Endothelial cell of umbilical vein (primary cell): ENCODE results near the gene PDE3B. TPM values are rescaled to one million over a fixed set of nuclear protein-coding genes. Genes with fewer than 3 reads are reported as not detected.
"Not testable (repeated sequence)": the region's sequence is repeated elsewhere in the genome, so short reads cannot be mapped to it uniquely, and the experiment has no call there.

Source experiments
- Bru-seq: library from RNA; stranded (reverse); fragments of 400-500 nt; gene quantifications from one replicate; lab custom pipeline; 2021; lab: Mats Ljungman, UMichigan
- BruChase-seq, 2 experiments: library from RNA; stranded (reverse); fragments of 400-500 nt; gene quantifications; one replicate each; lab custom pipeline; 2021; lab: Mats Ljungman, UMichigan
- BruUV-seq: library from RNA; stranded (reverse); fragments of 400-500 nt; replicated peaks from 2 replicates; lab custom pipeline; 2021; lab: Mats Ljungman, UMichigan
- CTCF ChIA-PET: fragments of 300-600, 350-600 bp; sonication (Branson Sonifier 250); formaldehyde crosslinking; loops from one replicate; lab custom pipeline; 2021; ENCODE audit warnings: antibody characterized with exemption, inconsistent platforms; lab: Charles Lee
- POLR2A ChIA-PET: fragments of 300-600, 350-600 bp; sonication (Branson Sonifier 250); formaldehyde crosslinking; loops from one replicate; lab custom pipeline; 2021; ENCODE audit warnings: antibody characterized with exemption, inconsistent platforms; lab: Charles Lee
- DNase-seq: peaks from one replicate; pipeline ENCODE4 v3.0.0-alpha.2; 2011; ENCODE audit warnings: low read depth, low spot score
- FAIRE-seq: peaks from 2 replicates; lab custom pipeline; 2011; peaks lifted over from hg19 to GRCh38; lab: Jason Lieb, UNC
- H2AFZ ChIP-seq: 2 replicates; pipeline ENCODE4 v1.6.0; 2012; ENCODE audit warnings: low read depth, low read length, control low read depth, inconsistent platforms
- H3K27ac ChIP-seq: 2 replicates; pipeline ENCODE4 v1.5.1; 2011; ENCODE audit warnings: low read depth, mild to moderate bottlenecking, control low read depth, low read length, moderate library complexity; ENCODE audit not compliant: insufficient read depth
- H3K27me3 ChIP-seq, 2 experiments: 2 replicates each; pipeline versions ENCODE4 v1.6.0 to v1.6.1; 2011; ENCODE audit warnings: low read length in 2 of 2, mixed read lengths in 1 of 2; ENCODE audit not compliant: control insufficient read depth in 2 of 2, insufficient read depth in 2 of 2
- H3K36me3 ChIP-seq, 2 experiments: 2 replicates in 1 of 2; 3 replicates in 1 of 2; pipeline ENCODE4 v1.5.1; 2011; ENCODE audit warnings: low read length in 2 of 2, mild to moderate bottlenecking in 1 of 2, moderate library complexity in 1 of 2; ENCODE audit not compliant: control insufficient read depth in 2 of 2, insufficient read depth in 2 of 2; ENCODE audit errors: extremely low read depth in 1 of 2
- H3K4me1 ChIP-seq: 3 replicates; pipeline ENCODE4 v1.5.1; 2011; ENCODE audit warnings: mild to moderate bottlenecking, low read length; ENCODE audit not compliant: control insufficient read depth, insufficient read depth; ENCODE audit errors: extremely low read depth
- H3K4me2 ChIP-seq: 2 replicates; pipeline ENCODE4 v1.6.1; 2011; ENCODE audit warnings: low read length, control low read depth, mixed read lengths; ENCODE audit not compliant: insufficient read depth
- H3K4me3 ChIP-seq, 3 experiments: fragments of 200-600 bp in 1 of 3; sonication (generic), shearing (Covaris generic) in 1 of 3; replicated peaks in 1 of 3; 2 replicates each; pipeline ENCODE4 v1.5.1; 2011 to 2016; ENCODE audit warnings: control low read depth in 3 of 3, low read length in 3 of 3, mild to moderate bottlenecking in 2 of 3, inconsistent platforms in 1 of 3, low read depth in 1 of 3, moderate library complexity in 1 of 3; ENCODE audit not compliant: insufficient read depth in 1 of 3
- H3K79me2 ChIP-seq: 2 replicates; pipeline ENCODE4 v1.6.0; 2012; ENCODE audit warnings: low read length, inconsistent platforms; ENCODE audit not compliant: control insufficient read depth, insufficient read depth
- H3K9ac ChIP-seq: replicated peaks from 2 replicates; pipeline ENCODE3; 2011; ENCODE audit warnings: low read length, control low read depth; ENCODE audit not compliant: insufficient read depth; ENCODE audit errors: extremely low read depth
- H3K9me1 ChIP-seq: replicated peaks from 3 replicates; pipeline ENCODE4 v1.6.0; 2011; ENCODE audit warnings: mild to moderate bottlenecking, low read length; ENCODE audit not compliant: control insufficient read depth, insufficient read depth; ENCODE audit errors: extremely low read depth
- H3K9me3 ChIP-seq: replicated peaks from 2 replicates; pipeline ENCODE4 v1.5.1; 2012; ENCODE audit warnings: low read length, inconsistent platforms; ENCODE audit not compliant: control insufficient read depth, insufficient read depth
- H4K20me1 ChIP-seq: replicated peaks from 2 replicates; pipeline ENCODE3; 2011; ENCODE audit warnings: mild to moderate bottlenecking, low read length; ENCODE audit not compliant: control insufficient read depth, insufficient read depth; ENCODE audit errors: extremely low read depth
- POLR2A ChIP-seq: IDR thresholded peaks from 2 replicates; pipeline ENCODE4 v1.6.1; 2012; ENCODE audit warnings: low read depth, mild to moderate bottlenecking, control low read depth, low read length
- dilution Hi-C: fragments of 300-500 bp; cut with MboI; formaldehyde crosslinking; loops from one replicate; pipeline ENCODE4 v1.15.0; 2019; ENCODE audit warnings: low sequenced_read_pairs; ENCODE audit not compliant: extremely low pct_ligation_motif_present
- intact Hi-C: fragments of 100-400 bp; cut with micrococcal nuclease; formaldehyde crosslinking; loops from one replicate; pipeline ENCODE4 v1.10.0; 2022
- long read RNA-seq: library from polyadenylated mRNA; stranded (forward); transcript quantifications from one replicate; pipeline ENCODE4 v2.0.0, GENCODE V29; 2021
- polyA minus RNA-seq, 3 experiments: library from RNA; depleted of rRNA, polyadenylated mRNA; stranded (reverse); fragments of >200 nt; gene quantifications; 1 replicate in 1 of 3; 2 replicates in 2 of 3; pipeline ENCODE4 v1.2.3, GENCODE V29; 2011
- polyA plus RNA-seq, 4 experiments: library from polyadenylated mRNA; depleted of rRNA in 3 of 4; stranded (reverse) in 3 of 4; unstranded in 1 of 4; fragments of >200 nt; gene quantifications; 2 replicates each; pipeline versions ENCODE4 v1.2.1 to v1.2.3, GENCODE V29; 2011 to 2012; ENCODE audit warnings: missing spikeins in 1 of 4
- total RNA-seq: library from RNA; stranded (reverse); gene quantifications from 2 replicates; pipeline ENCODE4 v1.2.3, GENCODE V29; 2021

PDE3B gene
- total RNA-seq (1.7 and 1.9 TPM in 2 replicates), polyA plus RNA-seq (0.22 and 0.26 TPM in 2 replicates), polyA minus RNA-seq (0.85 and 0.90 TPM in 2 replicates), Bru-seq, nascent RNA (percentile 40 among the genes with signal in this experiment), BruChase-seq, experiment 1, labeled RNA remaining after a 6-hour chase (percentile 35 among the genes with signal in this experiment), BruChase-seq, experiment 2, labeled RNA remaining after a 2-hour chase (percentile 47 among the genes with signal in this experiment)
- polyA plus RNA-seq (2011; cell fraction: cytosol; rRNA removed): 0.23 TPM in 2 replicates
- 0.63 and 1.0 TPM in 2 replicates for polyA plus RNA-seq (2011; cell fraction: nucleus; rRNA removed)
- 0.22 and 0.86 TPM in 2 replicates for polyA plus RNA-seq (2012)
- polyA minus RNA-seq (2011; cell fraction: cytosol; rRNA and poly(A)+ RNA removed): 18.5 TPM
- 1.8 and 4.1 TPM in 2 replicates for polyA minus RNA-seq (2011; cell fraction: nucleus; rRNA and poly(A)+ RNA removed)
- long read RNA-seq, full-length matches to known transcripts: 2 of 2 reads
- long read RNA-seq, partial matches to known transcripts: 0 of 2 reads
- long read RNA-seq, other reads (novel, unspliced or antisense): 0 of 2 reads

DNA sequence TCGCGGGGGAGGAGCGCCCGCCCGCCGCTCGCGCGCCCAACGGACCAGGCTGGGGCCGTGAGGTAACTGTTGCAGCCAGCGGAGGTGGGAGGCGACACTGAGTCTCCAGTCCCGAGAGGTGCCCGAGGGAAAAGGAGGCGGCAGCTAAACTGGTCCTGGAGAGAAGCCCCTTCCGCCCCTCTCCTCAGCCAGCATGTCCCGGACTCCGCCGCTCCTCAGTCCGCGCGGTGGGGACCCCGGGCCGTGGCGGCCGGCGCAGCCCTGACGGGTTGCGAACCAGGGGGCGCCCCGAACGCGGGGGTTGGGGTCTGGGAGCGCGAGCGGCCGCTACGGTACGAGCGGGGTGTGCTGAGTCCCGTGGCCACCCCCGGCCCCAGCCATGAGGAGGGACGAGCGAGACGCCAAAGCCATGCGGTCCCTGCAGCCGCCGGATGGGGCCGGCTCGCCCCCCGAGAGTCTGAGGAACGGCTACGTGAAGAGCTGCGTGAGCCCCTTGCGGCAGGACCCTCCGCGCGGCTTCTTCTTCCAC, at the start of gene PDE3B:
TSS of gene PDE3B (plus strand) at position 108 of the 529 bp plus-strand sequence. CDS start at position 380, 272 bp downstream.
- FAIRE-seq (no peak), DNase-seq (peak; percentile 35)
- peaks cover 8 to 15% of the 10 kb centered on the region in 2 experiments for H3K27me3 ChIP-seq
- peak within 1 kb of the TSS; percentile 51 to 65 (median 64) for H3K4me3 ChIP-seq
- no peaks in the 10 kb centered on the region for H3K36me3 ChIP-seq
- TF ChIP-seq POLR2A: no peak
- intact Hi-C loops: loop anchor here (1.0 to 5.0 kb wide), 6 partner anchors 106 to 264 kb away; partner anchors contain the start of genes CYP2R1 and PSMA1
- peaks cover 18% of the 10 kb centered on the region for H3K4me1 ChIP-seq
- H2AFZ ChIP-seq: peak within 1 kb of the TSS; percentile 99
- ChIA-PET CTCF (interaction anchor here (0.6 to 2.1 kb wide), 8 partner anchors 9 to 431 kb away, joined by 3 to 17 read pairs (median 4); no protein-coding TSS in a partner anchor), POLR2A (no interaction called here)
- H3K4me2 ChIP-seq: peak within 1 kb of the TSS; percentile 97
- no peaks in the 10 kb centered on the region for H3K9me3 ChIP-seq
- H3K9ac ChIP-seq: peak within 1 kb of the TSS; percentile 49
- no peaks in the 10 kb centered on the region for H3K9me1 ChIP-seq
- H4K20me1 ChIP-seq: no peaks in the 10 kb centered on the region
- no peaks in the 10 kb centered on the region for H3K79me2 ChIP-seq
- dilution Hi-C loops: no loop called here
- BruUV-seq: no TSS peak
- H3K27ac ChIP-seq: peak within 1 kb of the TSS; percentile 15

DNA sequence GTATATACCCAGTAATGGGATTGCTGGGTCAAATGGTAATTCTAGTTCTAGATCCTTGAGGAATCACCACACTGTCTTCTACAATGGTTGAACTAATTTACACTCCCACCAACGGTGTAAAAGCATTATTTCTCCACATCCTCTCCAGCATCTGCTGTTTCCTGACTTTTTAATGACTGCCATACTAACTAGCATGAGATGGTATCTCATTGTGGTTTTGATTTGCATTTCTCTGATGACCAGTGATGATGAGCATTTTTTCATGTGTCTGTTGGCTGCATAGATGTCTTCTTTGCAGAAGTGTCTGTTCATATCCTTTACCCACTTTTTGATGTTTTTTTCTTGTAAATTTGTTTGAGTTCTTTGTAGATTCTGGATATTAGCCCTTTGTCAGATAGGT, 48.3 kb upstream of the PDE3B start:
- DNase-seq, H4K20me1 ChIP-seq, H3K9ac ChIP-seq, FAIRE-seq, H3K27ac ChIP-seq, BruUV-seq, H3K4me2 ChIP-seq, H3K9me3 ChIP-seq, H3K4me3 ChIP-seq, POLR2A ChIA-PET, CTCF ChIA-PET, H3K9me1 ChIP-seq, H3K27me3 ChIP-seq, H3K79me2 ChIP-seq, H2AFZ ChIP-seq, intact Hi-C loops, H3K4me1 ChIP-seq, H3K36me3 ChIP-seq, dilution Hi-C loops: not testable (repeated sequence)
